Stimulated activated CD8-positive, alpha-beta memory T cell treated with anti-CD3 and anti-CD28 coated beads, Interleukin-12 subunit alpha, Interleukin-12 subunit beta, amount 100 ng/mL, for 24 hours (primary cell): Measurements from ENCODE around the gene GNAQ.

Source experiments
- DNase-seq: peaks from one replicate; pipeline ENCODE4 v3.0.0-alpha.2; 2020; ENCODE audit errors: extremely low read depth

The GNAQ gene

DNA sequence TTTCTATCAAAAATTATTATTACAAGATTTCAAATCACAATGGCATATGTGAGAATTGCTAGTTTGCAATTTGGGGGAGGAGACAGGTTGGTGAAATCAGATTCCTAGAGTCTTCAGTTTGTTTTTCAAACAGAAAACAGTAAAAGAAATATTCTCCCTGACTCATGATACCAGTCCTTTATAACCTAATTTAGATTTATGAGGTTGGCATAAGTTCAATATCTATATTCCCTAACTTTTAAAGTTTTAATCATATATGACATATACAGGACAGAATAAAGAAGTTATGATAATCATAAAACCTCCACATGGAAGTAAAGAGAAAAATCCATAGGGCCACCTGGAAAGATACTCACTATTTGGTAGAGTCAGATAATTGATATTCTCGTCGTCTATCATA is 216.4 kb downstream of the GNAQ start:
- no peak for DNase-seq

DNA sequence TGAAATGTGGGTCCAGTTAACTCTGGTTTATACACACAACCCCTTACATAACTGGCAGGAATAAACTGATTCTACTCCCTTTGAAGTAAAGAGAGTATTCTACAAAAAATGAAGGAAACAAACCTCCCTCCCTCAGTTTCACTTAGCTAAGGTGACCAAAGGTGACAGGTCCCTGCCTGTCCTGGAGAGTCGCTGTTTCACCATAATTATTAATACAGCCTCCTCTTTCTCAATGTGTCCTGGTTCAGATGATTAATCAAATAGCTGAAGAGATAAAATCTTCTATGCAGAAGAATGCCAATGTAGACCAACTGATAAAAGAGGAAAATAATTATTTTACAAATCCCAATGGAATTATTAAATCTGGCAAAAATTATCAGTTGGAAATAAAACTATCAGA is 219.8 kb downstream of the GNAQ start:
- no peak for DNase-seq

DNA sequence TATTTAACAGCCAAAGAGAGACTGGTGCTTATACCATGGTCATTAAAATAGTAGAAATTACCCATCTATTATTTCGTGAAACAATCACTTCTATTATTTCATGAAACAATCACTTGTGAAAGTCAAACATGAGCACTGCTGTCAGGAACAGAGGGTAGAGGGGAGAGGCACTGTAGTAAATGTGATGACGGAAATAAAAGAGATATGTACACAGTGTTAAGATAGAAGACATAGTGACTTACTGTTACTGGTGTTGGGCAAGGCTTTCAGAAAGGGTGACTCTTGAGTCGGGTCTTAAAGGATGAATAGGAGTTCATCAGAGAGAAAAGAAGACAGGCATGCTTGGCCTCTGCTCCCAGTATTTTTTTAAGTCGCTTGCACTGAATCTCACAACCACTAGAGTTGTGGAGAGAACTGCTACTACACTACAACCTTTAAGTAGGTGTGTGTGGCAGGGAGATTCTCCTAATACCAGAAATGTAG is 220.9 kb downstream of the GNAQ start:
- no peak for DNase-seq

DNA sequence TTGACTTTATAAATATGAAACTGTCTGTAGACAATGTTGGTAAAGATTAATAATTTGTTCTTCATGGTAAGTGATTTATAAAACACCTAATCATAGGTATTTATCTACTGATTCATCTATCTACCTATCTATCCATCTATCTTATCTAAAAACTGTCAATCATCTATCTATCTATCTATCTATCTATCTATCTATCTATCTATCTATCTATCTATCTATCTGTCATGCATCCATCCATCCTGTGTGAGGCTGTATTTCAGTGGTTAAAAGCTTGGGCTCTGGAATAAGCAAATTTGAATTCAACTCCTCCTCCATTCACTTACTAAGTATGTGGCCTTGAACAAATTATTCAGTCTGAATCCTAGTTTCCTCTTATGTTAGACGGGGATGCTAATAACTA is 221.6 kb downstream of the GNAQ start:
- no peak for DNase-seq

DNA sequence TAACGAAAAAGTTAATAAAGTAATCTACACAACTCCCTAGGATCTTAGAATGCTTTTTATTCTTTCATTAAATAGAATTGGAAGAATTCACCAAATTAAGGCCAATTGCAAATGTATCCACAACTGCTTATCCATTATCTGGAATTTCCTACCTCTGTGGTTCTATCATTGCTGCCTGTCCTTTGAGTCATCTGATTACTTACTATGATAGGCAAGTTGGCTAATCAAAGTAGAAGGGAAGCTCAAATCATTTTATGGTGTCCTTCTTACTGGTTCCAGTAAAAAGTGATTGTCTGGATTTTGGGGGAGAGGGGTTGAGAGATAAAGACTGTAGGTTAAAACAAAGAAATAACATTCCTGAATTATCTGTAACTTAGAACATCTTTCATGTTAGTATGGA is 222.1 kb downstream of the GNAQ start:
- DNase-seq, result no peak

DNA sequence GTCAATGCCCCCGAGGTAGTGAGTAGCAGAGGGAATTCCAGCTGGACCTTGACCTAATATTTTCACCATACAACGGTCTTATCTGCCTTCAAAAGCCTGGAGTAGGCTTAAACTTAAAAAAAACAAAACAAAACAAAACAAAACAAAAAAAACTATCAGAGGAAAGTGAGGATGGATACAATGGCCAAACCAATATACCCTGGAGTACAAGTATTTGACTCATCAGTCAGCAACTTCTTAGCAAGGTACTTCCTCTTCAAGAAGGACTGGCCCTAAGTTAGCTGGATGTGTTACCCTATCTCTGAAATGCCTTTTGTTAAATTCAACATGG is 222.9 kb downstream of the GNAQ start:
- DNase-seq, result no peak

DNA sequence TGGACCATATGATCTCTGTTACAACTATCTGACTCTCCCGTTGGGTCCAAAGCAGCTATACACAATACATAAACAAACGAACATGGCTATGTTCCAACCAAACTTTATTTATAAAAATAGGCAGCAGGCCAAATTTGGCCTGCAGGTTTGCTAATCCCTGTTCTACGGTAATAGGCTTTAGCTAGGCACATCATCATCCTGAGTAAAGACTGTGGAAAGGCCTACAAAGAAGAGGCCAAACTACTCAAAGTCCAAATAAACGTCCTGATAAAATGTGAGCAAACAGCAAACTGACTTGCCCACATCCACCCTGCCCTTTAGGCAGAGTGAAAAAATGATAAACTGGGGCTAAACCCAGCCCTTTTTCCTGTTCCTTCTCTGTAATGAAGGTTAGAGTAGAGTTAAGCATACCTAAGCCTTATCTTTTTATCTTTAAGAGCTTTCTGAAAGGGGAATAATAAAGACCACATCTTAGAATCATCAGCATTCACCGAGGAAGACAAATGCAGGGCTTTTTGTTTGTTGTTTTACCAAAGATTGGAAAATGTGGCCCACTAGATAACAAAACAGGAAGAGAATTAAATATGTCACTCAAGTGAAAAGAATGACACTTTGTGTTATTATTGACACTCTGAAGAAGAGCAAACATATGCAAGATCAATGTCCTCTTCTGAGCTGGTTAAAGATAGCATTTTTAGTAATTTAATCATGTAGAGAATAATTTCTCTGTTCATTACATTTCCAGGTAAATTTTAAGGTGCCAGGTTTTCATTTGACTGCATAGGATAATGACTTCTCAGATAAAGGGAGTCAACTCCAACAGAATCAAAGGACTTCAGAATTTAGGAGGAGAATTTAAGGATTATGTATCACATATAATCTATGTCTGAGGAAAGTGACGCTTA is 223.5 kb downstream of the GNAQ start:
- no peak for DNase-seq

DNA sequence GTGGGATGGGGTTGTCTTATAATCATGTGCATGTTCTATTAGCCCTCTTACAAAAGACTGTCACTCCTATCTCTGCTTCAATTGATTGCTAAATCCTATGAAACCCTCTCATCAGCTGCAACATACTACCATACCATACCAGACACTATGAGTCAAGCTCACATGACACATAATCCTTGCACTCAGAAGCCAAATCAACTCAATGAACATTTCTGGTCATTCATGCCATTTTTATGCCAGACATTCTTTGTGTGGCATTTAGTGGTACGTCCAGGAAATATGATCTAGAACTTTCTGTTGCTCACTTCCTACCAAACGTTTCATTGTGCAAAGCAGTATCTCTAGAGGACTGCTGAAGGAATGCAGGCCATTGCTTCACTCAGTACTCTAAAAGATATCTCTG is 224.3 kb downstream of the GNAQ start:
- no peak for DNase-seq

DNA sequence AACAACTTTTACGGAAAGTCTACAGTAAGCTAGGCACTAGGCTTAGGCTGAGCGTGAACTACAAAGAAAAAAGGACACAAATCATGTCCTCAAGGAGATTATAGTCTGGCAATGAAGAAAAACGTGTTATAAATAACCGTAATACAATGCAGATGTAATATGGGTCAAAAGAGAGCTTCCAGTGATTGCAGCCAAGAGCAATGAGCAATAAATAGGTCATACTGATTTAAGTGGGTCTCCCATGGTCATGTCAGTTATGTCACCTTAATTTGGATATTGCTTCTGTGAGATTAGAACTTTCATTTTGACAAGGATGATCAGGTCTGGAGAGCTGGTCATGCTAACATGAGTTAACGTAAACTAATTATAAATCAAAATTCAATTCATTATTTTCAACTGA is 224.9 kb downstream of the GNAQ start:
- DNase-seq, result no peak

DNA sequence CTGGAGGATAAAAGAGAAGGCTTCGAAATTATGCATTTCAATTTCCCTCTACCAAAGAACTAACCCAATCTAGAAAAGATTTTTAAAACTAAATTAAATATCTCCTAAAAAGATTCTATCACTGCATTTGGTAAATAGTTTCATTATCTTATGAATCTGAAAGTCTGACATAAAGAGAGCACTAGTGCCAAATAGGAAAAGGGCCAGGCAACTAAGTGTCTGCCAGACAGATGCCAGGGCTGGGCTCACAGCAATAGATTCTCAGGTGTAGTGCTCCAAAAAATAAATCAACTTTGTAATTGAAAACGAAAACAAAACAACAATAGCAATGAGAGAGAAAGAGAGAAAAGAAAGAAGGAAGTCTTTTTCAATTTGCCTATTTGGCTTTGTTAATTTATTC is 225.8 kb downstream of the GNAQ start:
- DNase-seq, result no peak

DNA sequence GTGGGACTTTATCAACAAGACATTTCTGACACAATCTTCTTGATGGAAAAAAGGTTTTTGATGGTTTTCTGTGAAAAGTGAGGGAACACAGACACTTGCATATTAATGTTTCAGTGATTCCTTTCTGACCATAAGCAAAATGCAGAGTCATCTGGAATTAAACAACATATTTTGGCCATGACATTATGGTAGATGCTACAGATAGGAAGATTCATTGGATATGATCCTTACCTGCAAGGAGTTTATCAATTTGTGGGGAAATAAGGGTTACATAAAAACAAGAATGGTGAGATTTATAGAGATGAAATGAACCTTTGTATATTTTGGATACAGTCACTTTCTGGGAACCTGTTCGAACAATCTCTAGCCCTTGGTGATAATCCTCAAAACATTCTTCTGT is 228.2 kb downstream of the GNAQ start:
- no peak for DNase-seq

DNA sequence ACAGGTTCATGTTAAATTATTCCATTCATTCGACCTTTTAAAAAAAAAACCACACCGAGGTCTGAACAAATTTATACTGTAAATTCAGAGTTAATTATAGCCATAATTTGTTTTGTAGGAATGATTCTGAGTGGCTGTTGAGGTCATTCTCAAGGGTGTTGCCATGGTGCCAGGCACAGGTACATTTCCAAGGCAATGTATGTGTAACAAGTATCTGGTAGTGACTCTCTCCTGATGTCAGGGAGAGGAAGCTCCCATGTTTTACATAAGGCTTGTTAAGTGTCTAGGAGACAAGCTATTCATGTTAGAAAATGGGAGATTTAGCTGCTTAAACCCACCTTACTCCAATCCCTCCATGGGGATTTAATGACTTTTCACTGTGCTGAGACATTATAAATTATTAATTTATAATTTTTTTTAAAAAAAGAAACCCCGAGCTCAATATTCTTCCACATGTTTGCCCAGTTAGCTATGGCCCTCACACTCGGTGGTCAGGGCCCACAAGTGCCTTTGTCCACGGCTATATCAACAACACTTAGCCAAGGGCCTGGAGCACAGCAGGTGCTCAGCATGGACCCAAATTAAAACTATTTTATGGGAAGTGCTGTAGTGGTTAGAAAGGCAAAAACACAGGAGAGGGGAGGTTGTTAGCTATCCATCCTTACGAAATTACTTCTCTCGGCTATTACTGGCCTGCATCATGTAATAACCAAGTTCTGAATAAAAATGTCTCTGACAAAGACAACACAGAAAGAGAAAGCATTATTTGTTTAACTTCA is 228.9 kb downstream of the GNAQ start:
- DNase-seq, result no peak

DNA sequence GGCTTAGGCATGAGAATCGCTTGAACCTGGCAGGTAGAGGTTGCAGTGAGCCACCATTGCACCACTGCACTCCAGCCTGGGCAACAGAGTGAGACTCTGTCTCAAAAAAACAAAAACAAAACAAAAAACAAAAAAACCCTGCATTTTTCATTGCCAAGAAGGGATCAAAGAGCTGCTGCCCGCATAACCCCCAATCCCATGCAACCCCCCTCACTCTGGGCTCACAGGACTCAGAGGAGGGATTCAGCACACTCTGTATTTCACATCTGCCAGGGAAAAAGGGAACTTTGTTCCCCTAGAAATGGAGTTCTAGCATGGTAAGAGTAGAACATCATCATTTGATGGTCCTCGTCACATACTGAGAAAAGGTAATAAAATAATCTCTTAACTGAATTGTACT is 229.5 kb downstream of the GNAQ start:
- DNase-seq, result no peak

DNA sequence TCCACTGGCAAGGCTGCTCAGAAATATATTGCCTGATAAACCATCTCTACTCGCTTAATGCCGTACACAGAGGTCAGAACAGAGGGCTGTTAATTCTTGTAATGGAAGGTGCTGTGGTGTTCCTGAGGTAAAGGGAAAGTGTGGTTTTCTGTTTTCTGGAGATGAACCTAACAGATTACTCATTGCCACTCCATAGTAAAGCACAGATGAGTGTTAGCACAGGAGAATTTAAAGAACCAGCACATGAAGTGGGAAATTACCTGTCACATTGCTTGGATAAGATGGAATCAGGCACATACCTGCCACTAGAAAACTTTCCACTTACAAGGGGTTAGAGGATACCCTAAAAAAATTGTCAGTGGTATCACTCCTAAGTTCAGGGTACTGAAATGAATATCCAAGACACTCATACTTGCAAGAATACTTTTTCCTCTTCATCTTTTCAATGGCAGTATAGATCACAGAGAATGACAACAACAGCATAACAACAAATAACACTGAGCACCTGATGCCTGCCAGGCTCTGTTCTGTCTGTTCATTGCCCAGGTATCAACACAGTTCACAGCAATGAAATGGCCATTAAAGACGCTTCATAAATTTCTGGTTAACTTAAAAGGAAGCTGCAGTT is 230.6 kb downstream of the GNAQ start:
- DNase-seq, result no peak

DNA sequence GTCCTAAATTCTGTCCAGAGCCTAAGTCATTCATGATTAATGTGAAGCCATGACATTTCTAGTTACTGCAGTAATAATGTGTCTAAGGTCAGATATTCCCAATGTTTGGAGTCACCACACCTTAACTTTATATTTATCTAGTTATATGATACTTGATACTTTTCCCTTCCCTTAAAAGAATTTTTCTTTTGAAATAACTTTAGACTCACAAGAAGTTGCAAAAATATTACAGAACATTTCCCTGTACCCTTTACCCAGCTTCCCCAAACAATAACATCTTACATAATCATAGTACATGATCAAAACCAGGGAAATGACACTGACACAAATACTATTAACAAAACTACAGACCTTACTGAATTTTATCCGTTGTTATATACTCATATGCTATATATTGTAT is 233.5 kb downstream of the GNAQ start:
- no peak for DNase-seq

DNA sequence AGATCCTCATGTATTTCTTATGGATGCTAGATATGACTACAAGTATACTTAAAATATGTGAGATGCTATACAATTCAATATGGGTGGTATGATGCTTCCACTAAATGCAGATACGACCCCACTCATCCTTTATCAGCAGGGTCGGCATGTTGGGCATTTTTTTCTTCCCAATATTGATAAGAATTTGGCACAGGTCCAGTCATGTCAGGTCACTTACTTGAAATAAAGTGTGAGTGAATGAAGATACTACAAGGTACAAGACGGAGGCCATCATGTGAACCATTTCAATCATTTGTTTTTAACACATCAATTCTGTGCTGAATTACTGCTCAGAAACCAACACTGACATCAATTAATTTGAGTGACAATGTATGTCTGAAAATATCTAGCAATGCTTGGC is 236.6 kb downstream of the GNAQ start:
- DNase-seq, result no peak

DNA sequence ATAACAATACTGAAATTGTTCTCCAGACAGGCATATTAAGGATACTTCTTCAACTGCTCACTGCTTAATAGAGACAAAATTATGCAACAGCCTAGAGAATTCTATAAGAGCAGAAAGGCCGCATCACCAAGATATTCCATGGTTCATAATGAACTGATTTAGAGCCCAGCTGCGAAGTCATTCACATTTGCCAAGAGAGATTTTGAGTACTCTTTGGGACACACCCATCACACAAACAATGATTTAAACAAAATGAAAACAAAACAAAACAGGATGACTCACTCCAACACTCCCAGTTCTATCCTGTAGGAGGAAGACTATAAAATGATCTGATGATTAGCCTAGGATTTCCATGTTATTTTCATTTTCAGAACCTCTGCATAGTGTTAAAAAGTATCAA is 237.8 kb downstream of the GNAQ start:
- DNase-seq, result no peak

DNA sequence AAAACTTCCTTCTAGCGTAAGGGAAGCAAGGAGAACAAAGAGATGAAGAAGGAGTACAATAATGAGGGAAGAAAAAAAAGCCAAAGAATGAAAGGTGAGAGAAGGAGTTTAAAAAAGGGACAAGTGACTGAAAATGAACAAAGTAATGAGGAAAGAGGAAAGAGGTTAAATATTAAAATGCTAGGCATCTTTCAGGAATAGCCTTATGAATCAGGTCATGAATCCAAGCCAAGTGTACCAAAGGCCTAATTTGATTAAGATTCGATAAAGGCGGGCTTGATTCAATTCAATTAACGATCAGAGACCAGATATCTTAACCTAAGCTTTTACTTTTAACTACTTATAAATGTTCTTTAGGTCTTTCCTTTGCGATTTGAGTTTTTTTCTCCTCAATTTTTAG is 241.7 kb downstream of the GNAQ start:
- DNase-seq, result no peak

DNA sequence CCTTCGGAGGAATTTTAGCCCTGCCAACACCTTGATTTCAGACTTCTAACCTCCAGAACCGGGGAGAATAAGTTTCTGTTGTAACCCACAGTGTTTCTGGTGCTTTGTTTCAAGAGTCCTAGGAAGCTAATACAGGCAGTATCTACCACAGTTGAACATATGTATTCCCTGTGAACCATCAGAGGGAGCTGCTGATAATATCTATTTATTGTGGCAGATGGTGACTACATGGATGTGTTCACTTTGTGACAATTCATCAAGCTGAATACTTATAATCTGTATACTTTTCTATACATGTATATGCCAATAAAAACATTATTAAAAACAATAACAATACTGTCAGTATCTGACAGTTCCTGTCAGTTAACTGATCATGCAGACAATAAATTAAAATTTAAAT is 246.3 kb downstream of the GNAQ start:
- no peak for DNase-seq

DNA sequence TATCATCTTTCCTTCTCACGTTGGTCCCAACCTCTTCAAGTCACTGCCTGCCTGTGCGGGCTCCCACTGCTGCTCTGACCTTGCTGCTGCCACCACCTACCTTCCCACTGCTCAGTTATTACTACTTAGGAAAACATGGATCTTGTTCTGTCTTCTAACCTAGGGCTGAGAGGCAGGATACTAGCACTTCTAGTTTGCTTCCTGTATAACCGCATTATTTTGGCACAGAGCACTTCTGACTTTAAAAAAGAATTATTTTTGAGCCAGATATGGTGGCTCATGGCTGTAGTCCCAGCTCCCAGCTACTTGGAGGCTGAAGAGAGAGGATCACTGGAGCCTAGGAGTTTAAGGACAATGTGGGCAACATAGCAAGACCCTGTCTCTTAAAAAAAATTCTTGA is 248.1 kb downstream of the GNAQ start:
- DNase-seq, result no peak

DNA sequence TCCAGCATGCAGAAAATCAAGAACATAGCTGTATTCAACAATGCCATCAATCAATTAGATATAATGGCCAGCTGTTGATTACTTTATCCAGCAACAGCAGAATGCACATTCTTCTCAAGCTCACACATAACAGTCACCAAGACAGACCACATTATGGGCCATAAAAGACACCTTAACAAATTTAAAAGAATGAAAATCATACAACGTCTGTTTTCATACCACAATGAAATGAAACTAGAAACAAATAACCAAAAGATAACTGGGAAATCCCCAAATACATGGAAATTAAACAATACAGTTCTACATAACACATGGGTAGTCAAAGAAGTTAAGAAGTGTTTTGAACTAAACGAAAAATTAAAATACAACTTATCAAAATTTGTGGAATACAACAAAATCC is 252.6 kb downstream of the GNAQ start:
- no peak for DNase-seq

DNA sequence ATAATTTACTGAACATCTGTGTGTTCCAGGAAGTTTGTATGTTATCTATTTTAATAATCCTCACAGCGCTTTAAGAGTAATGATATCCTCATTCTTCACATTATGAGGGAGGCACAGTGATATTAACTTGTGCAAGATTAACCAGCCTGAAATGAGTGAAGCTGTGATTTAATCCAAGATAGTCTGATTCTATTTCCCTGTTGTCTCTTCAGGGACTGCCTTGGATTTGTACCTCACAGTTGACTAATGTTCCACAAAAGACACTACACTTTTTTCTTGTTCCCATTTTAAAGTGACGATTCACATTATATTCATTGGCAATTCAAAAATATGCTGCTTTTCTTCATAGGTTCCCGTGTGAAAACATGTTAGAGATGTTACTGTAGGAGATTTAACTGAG is 258.2 kb downstream of the GNAQ start:
- DNase-seq, result no peak

DNA sequence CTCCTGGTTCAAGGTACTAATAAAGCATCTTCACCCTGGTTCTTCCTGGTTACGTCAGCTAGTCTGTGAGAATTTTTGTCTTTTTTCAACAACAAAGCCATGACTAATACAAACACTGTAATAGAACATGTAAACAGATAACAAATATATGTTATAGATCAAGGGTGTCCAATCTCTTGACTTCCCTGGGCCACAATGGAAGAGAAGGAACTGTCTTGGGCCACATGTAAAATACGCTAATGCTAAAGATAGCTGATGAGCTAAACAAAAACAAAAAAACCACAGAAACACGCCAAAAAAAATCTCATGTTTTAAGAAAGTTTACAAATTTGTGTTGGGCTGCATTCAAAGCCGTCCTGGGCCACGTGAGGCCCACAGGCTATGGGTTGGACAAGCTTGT is 259.0 kb downstream of the GNAQ start:
- DNase-seq, result no peak
